Caco-2 (cell line): ENCODE results near the gene BTBD18. TPM values are rescaled to one million over a fixed set of nuclear protein-coding genes. Genes with fewer than 3 reads are reported as not detected.

ENCODE experiments used
- BruUV-seq: library from RNA; stranded (reverse); fragments of 400-500 nt; replicated peaks from 2 replicates; lab custom pipeline; 2021; lab: Mats Ljungman, UMichigan
- CTCF ChIA-PET: fragments of 300-600 bp; sonication (Branson Sonifier 250); formaldehyde crosslinking; loops from one replicate; lab custom pipeline; 2022; ENCODE audit warnings: antibody characterized with exemption; lab: Charles Lee
- POLR2A ChIA-PET: fragments of 300-600 bp; sonication (Branson Sonifier 250); formaldehyde crosslinking; loops from one replicate; lab custom pipeline; 2022; ENCODE audit warnings: antibody characterized with exemption; lab: Charles Lee
- DNase-seq, 2 experiments: peaks; one replicate each; pipeline versions ENCODE4 v3.0.0 to v3.0.0-alpha.2; 2020 to 2022
- H3K27me3 ChIP-seq: replicated peaks from 2 replicates; pipeline ENCODE4 v1.6.0; 2011; ENCODE audit warnings: low read length; ENCODE audit not compliant: control insufficient read depth, insufficient read depth
- H3K36me3 ChIP-seq: 2 replicates; pipeline ENCODE4 v1.5.1; 2011; ENCODE audit warnings: low read length; ENCODE audit not compliant: control insufficient read depth, insufficient read depth
- H3K4me1 ChIP-seq: fragments of 250-450 bp; sonication (Bioruptor Pico); 2 replicates; pipeline ENCODE4 v1.5.1; 2020; ENCODE audit warnings: mild to moderate bottlenecking
- H3K4me3 ChIP-seq: 2 replicates; pipeline ENCODE4 v1.5.1; 2011; ENCODE audit warnings: low read depth, mild to moderate bottlenecking, control low read depth, low read length
- H3K9me3 ChIP-seq: fragments of 250-450 bp; sonication (Bioruptor Pico); 2 replicates; pipeline ENCODE4 v1.5.1; 2020; ENCODE audit warnings: mild to moderate bottlenecking, moderate library complexity
- H3K27ac Mint-ChIP-seq: one replicate; pipeline ENCODE4 v1.8.0; 2022; ENCODE audit warnings: mixed read lengths; ENCODE audit not compliant: unreplicated experiment
- H3K27me3 Mint-ChIP-seq: one replicate; pipeline ENCODE4 v1.8.0; 2022; ENCODE audit warnings: mixed read lengths; ENCODE audit not compliant: insufficient read depth, unreplicated experiment
- H3K36me3 Mint-ChIP-seq: one replicate; pipeline ENCODE4 v1.8.0; 2022; ENCODE audit warnings: mild to moderate bottlenecking, mixed read lengths; ENCODE audit not compliant: insufficient read depth, unreplicated experiment
- H3K4me1 Mint-ChIP-seq: one replicate; pipeline ENCODE4 v1.8.0; 2022; ENCODE audit warnings: low read depth, mixed read lengths; ENCODE audit not compliant: unreplicated experiment
- H3K4me3 Mint-ChIP-seq: one replicate; pipeline ENCODE4 v1.8.0; 2022; ENCODE audit warnings: mild to moderate bottlenecking, moderate library complexity, mixed read lengths; ENCODE audit not compliant: unreplicated experiment
- H3K9me3 Mint-ChIP-seq: one replicate; pipeline ENCODE4 v1.8.0; 2022; ENCODE audit warnings: mixed read lengths; ENCODE audit not compliant: unreplicated experiment
- CTCF ChIP-seq, 2 experiments: fragments of 200-600 bp in 1 of 2; IDR thresholded peaks; 1 replicate in 1 of 2; 2 replicates in 1 of 2; pipeline versions ENCODE4 v1.5.1 to v1.8.0; 2011 to 2022; ENCODE audit warnings: antibody characterized with exemption in 1 of 2, control low read depth in 1 of 2, inconsistent platforms in 1 of 2, low read depth in 1 of 2, low read length in 1 of 2, mild to moderate bottlenecking in 1 of 2, moderate library complexity in 1 of 2; ENCODE audit not compliant: insufficient read depth in 1 of 2, severe bottlenecking in 1 of 2, unreplicated experiment in 1 of 2
- intact Hi-C: fragments of 100-400 bp; cut with micrococcal nuclease; formaldehyde crosslinking; loops from one replicate; pipeline ENCODE4 v1.10.0; 2022; ENCODE audit not compliant: unreplicated experiment
- total RNA-seq: library from RNA; stranded (reverse); gene quantifications from 2 replicates; pipeline ENCODE4 v1.2.3, GENCODE V29; 2022

Gene BTBD18
- total RNA-seq, 1 experiment from 2014 or later: not detected

GRCh38 chr11:57793351-57794115 lies 41.9 kb upstream of the BTBD18 start:
- POLR2A ChIA-PET: interaction anchor here (0.7 kb wide), 1 partner anchor 30 kb away, joined by 9 read pairs; no protein-coding TSS in a partner anchor
- CTCF ChIA-PET: no interaction called here
- BruUV-seq: no TSS peak
- TF ChIP-seq CTCF (IDR thresholded peaks at IDR 0.05; ENCODE audit: insufficient read depth in 1 of 2, low read depth in 1 of 2, low read length in 1 of 2, severe bottlenecking in 1 of 2, unreplicated experiment in 1 of 2): no peak
- Histone ChIP-seq H3K4me3 (no peak overlapping the region), H3K9me3 (no peaks in the 10 kb centered on the region), H3K36me3 (peaks cover 13% of the 10 kb centered on the region), H3K27me3 (no peaks in the 10 kb centered on the region), H3K4me1 (peaks cover 56% of the 10 kb centered on the region)
- no peak for DNase-seq
- Mint-ChIP-seq H3K27ac (peak overlapping the region; percentile 86), H3K4me3 (peak overlapping the region; percentile 3), H3K4me1 (peaks cover 38% of the 10 kb centered on the region), H3K9me3 (no peaks in the 10 kb centered on the region), H3K27me3 (no peaks in the 10 kb centered on the region), H3K36me3 (peaks cover 91% of the 10 kb centered on the region)
- intact Hi-C loops: no loop called here

DNA sequence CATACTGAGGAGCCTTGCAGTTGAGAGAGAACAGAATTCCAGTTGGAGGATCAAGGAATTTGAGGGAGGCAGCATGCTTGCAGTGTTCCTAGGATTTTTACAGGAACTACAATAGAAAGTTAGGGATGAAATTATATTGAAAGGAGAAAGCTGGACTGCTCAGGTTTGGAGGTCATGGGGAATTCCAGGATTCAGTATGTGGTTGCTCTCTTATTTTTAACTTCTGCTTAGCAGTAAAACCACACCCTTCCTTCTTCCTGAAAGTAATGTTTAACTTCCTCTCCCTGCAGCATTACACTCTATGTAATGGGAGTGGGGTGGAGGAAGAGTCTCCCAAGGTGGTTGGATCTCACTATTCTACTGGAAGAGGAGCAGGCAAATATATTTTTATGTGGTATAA lies 41.3 kb upstream of the BTBD18 start:
- BruUV-seq: no TSS peak
- no peak for TF ChIP-seq CTCF (IDR thresholded peaks at IDR 0.05; ENCODE audit: insufficient read depth in 1 of 2, low read depth in 1 of 2, low read length in 1 of 2, severe bottlenecking in 1 of 2, unreplicated experiment in 1 of 2)
- Histone ChIP-seq H3K36me3 (peaks cover 10% of the 10 kb centered on the region), H3K4me3 (no peak overlapping the region), H3K9me3 (no peaks in the 10 kb centered on the region), H3K4me1 (peaks cover 57% of the 10 kb centered on the region), H3K27me3 (no peaks in the 10 kb centered on the region)
- H3K9me3 Mint-ChIP-seq: no peaks in the 10 kb centered on the region
- no peaks in the 10 kb centered on the region for H3K27me3 Mint-ChIP-seq
- peak overlapping the region; percentile 86 for H3K27ac Mint-ChIP-seq
- peak overlapping the region; percentile 3 for H3K4me3 Mint-ChIP-seq
- ChIA-PET POLR2A (interaction anchor here (0.7 kb wide), 1 partner anchor 29 kb away, joined by 9 read pairs; no protein-coding TSS in a partner anchor), CTCF (no interaction called here)
- no peak for DNase-seq
- H3K4me1 Mint-ChIP-seq: peaks cover 39% of the 10 kb centered on the region
- intact Hi-C loops: no loop called here
- H3K36me3 Mint-ChIP-seq: peaks cover 89% of the 10 kb centered on the region

GRCh38 chr11:57792060-57792541 lies 40.5 kb upstream of the BTBD18 start:
- CTCF ChIA-PET: no interaction called here
- no peak for TF ChIP-seq CTCF (IDR thresholded peaks at IDR 0.05; ENCODE audit: insufficient read depth in 1 of 2, low read depth in 1 of 2, low read length in 1 of 2, severe bottlenecking in 1 of 2, unreplicated experiment in 1 of 2)
- peaks cover 86% of the 10 kb centered on the region for H3K36me3 Mint-ChIP-seq

More at GRCh38 chr11:57792060-57792541, 40.5 kb upstream of the BTBD18 start:
- H3K9me3 ChIP-seq: no peaks in the 10 kb centered on the region
- no peak overlapping the region for H3K4me3 ChIP-seq
- Mint-ChIP-seq H3K27ac (peak overlapping the region; percentile 86), H3K27me3 (no peaks in the 10 kb centered on the region), H3K4me1 (peaks cover 46% of the 10 kb centered on the region), H3K9me3 (no peaks in the 10 kb centered on the region), H3K4me3 (peak overlapping the region; percentile 25)
- POLR2A ChIA-PET: no interaction called here
- peaks cover 63% of the 10 kb centered on the region for H3K4me1 ChIP-seq
- intact Hi-C loops: no loop called here
- BruUV-seq: no TSS peak
- H3K36me3 ChIP-seq: peaks cover 10% of the 10 kb centered on the region
- H3K27me3 ChIP-seq: no peaks in the 10 kb centered on the region
- DNase-seq: no peak
